WTC11 (cell line): ENCODE data around the gene DMD. TPM values are rescaled to one million over a fixed set of nuclear protein-coding genes. Genes with fewer than 3 reads are reported as not detected.

Experiments used
- ATAC-seq: fragments of 200-7000 bp; cut with Tn5 transposase; 2 replicates; pipeline ENCODE4 v1.10.0; 2021; ENCODE audit warnings: mild to moderate bottlenecking, moderate library complexity
- CTCF ChIA-PET: fragments of 300-600 bp; sonication (Branson Sonifier 250); formaldehyde crosslinking; loops from one replicate; lab custom pipeline; 2021; ENCODE audit warnings: antibody characterized with exemption; lab: Charles Lee
- POLR2A ChIA-PET: fragments of 350-600 bp; sonication (Branson Sonifier 250); formaldehyde crosslinking; loops from one replicate; lab custom pipeline; 2021; ENCODE audit warnings: antibody characterized with exemption; lab: Charles Lee
- DNase-seq: peaks from one replicate; pipeline ENCODE4 v3.0.0; 2021; ENCODE audit warnings: low spot score
- H3K27ac Mint-ChIP-seq: 2 replicates; pipeline ENCODE4 v1.8.0; 2021; ENCODE audit warnings: mixed read lengths
- H3K27me3 Mint-ChIP-seq: 2 replicates; pipeline ENCODE4 v1.8.0; 2021; ENCODE audit warnings: low read depth, mild to moderate bottlenecking, moderate library complexity, mixed read lengths
- H3K36me3 Mint-ChIP-seq: 2 replicates; pipeline ENCODE4 v1.8.0; 2021; ENCODE audit warnings: mixed read lengths
- H3K4me1 Mint-ChIP-seq: 2 replicates; pipeline ENCODE4 v1.8.0; 2022; ENCODE audit warnings: mixed read lengths
- H3K4me3 Mint-ChIP-seq: 2 replicates; pipeline ENCODE4 v1.8.0; 2021; ENCODE audit warnings: mild to moderate bottlenecking, moderate library complexity, mixed read lengths
- H3K9me3 Mint-ChIP-seq: 2 replicates; pipeline ENCODE4 v1.8.0; 2021; ENCODE audit warnings: mixed read lengths
- ATF1 ChIP-seq: sonication (generic); formaldehyde crosslinking; IDR thresholded peaks from 2 replicates; pipeline ENCODE4 v1.8.1; 2023; ENCODE audit warnings: mild to moderate bottlenecking, moderate library complexity, missing genetic modification reagents
- ATF2 ChIP-seq: sonication (generic); formaldehyde crosslinking; IDR thresholded peaks from 2 replicates; pipeline ENCODE4 v1.8.1; 2022; ENCODE audit warnings: low read depth, missing genetic modification reagents, borderline replicate concordance
- CREM ChIP-seq: sonication (generic); formaldehyde crosslinking; IDR thresholded peaks from 2 replicates; pipeline ENCODE4 v1.8.1; 2022; ENCODE audit warnings: mild to moderate bottlenecking, missing genetic modification reagents, moderate library complexity
- GRHL2 ChIP-seq: fragments of 250-450 bp; sonication (Bioruptor Pico); IDR thresholded peaks from 2 replicates; pipeline ENCODE4 v1.8.0; 2022; ENCODE audit warnings: mild to moderate bottlenecking, moderate library complexity; ENCODE audit not compliant: insufficient replicate concordance, severe bottlenecking
- HMGA2 ChIP-seq: fragments of 250-450 bp; sonication (Bioruptor Pico); IDR thresholded peaks from 2 replicates; pipeline ENCODE4 v1.4.0; 2021; ENCODE audit warnings: mild to moderate bottlenecking, moderate library complexity
- IRF2 ChIP-seq: sonication (generic); formaldehyde crosslinking; IDR thresholded peaks from 2 replicates; pipeline ENCODE4 v1.8.0; 2022; ENCODE audit warnings: low read depth, missing genetic modification reagents, borderline replicate concordance
- MXD4 ChIP-seq: fragments of 250-450 bp; sonication (Bioruptor Pico); IDR thresholded peaks from 2 replicates; pipeline ENCODE4 v1.8.0; 2021; ENCODE audit warnings: mild to moderate bottlenecking, moderate library complexity, borderline replicate concordance
- NFE2L1 ChIP-seq: sonication (generic); formaldehyde crosslinking; IDR thresholded peaks from 2 replicates; pipeline ENCODE4 v1.8.1; 2023; ENCODE audit warnings: missing genetic modification reagents
- NR2C2 ChIP-seq: sonication (generic); formaldehyde crosslinking; IDR thresholded peaks from 2 replicates; pipeline ENCODE4 v1.8.0; 2022; ENCODE audit warnings: mild to moderate bottlenecking, missing genetic modification reagents
- PRRX2 ChIP-seq: fragments of 250-450 bp; sonication (Bioruptor Pico); IDR thresholded peaks from 2 replicates; pipeline ENCODE4 v1.8.0; 2021; ENCODE audit warnings: mild to moderate bottlenecking
- TP53 ChIP-seq: sonication (generic); formaldehyde crosslinking; IDR thresholded peaks from 2 replicates; pipeline ENCODE4 v1.8.1; 2023; ENCODE audit warnings: mild to moderate bottlenecking, missing genetic modification reagents
- ZNF121 ChIP-seq: sonication (generic); formaldehyde crosslinking; IDR thresholded peaks from 2 replicates; pipeline ENCODE4 v1.8.0; 2023; ENCODE audit warnings: missing genetic modification reagents
- ZNF396 ChIP-seq: fragments of 250-450 bp; sonication (Bioruptor Pico); IDR thresholded peaks from 2 replicates; pipeline ENCODE4 v1.8.0; 2021; ENCODE audit warnings: mild to moderate bottlenecking, moderate library complexity, borderline replicate concordance
- ZNF671 ChIP-seq: fragments of 250-450 bp; sonication (Bioruptor Pico); IDR thresholded peaks from 2 replicates; pipeline ENCODE4 v1.8.0; 2021; ENCODE audit warnings: mild to moderate bottlenecking
- total RNA-seq: library from RNA; stranded (reverse); gene quantifications from 3 replicates; pipeline ENCODE4 v1.2.3, GENCODE V29; 2021
- TF ChIP-seq, protein P1 (sequence below): fragments of 250-450 bp; sonication (Bioruptor Pico); IDR thresholded peaks from 2 replicates; pipeline ENCODE4 v1.9.0; 2021; ENCODE audit warnings: mild to moderate bottlenecking
- TF ChIP-seq, protein P2 (sequence below): sonication (generic); formaldehyde crosslinking; IDR thresholded peaks from 2 replicates; pipeline ENCODE4 v1.8.0; 2023; ENCODE audit warnings: missing genetic modification reagents
- TF ChIP-seq, protein P3 (sequence below): sonication (generic); formaldehyde crosslinking; IDR thresholded peaks from 2 replicates; pipeline ENCODE4 v1.8.1; 2022; ENCODE audit warnings: low read depth, mild to moderate bottlenecking, moderate library complexity, missing genetic modification reagents, borderline replicate concordance
- TF ChIP-seq, protein P4 (sequence below): sonication (generic); formaldehyde crosslinking; IDR thresholded peaks from 2 replicates; pipeline ENCODE4 v1.8.1; 2022; ENCODE audit warnings: missing genetic modification reagents, borderline replicate concordance
- TF ChIP-seq, protein P5 (sequence below): sonication (generic); formaldehyde crosslinking; IDR thresholded peaks from 2 replicates; pipeline ENCODE4 v1.8.0; 2022; ENCODE audit warnings: mild to moderate bottlenecking, missing genetic modification reagents
- TF ChIP-seq, protein P6 (sequence below): sonication (generic); formaldehyde crosslinking; IDR thresholded peaks from 2 replicates; pipeline ENCODE4 v1.8.1; 2023; ENCODE audit warnings: mild to moderate bottlenecking, missing genetic modification reagents, borderline replicate concordance

DMD gene
- total RNA-seq, 1 experiment from 2014 or later: 9.1 TPM

DNA sequence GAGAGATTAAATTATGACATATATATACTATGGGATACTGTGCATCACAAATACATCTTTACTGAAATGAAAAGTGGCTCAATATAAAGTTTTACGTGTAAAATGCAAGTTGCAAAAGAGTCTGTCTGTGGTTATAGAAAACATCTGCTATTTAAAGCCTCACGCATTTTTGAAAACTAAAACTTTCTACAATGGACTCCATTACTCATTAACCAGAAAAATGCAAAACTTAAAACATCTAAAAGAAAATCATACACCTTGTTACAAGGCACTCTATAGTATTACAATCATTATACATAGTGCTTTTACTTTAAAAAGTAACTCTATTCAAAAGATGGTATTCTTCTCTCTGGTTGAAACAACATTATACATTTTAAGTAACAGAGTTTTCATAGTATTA lies 755.6 kb downstream of the DMD start:
- no peak for ATAC-seq
- no peak overlapping the region for H3K4me3 Mint-ChIP-seq
- no peaks in the 10 kb centered on the region for H3K36me3 Mint-ChIP-seq
- H3K9me3 Mint-ChIP-seq: no peaks in the 10 kb centered on the region
- DNase-seq: no peak
- H3K27ac Mint-ChIP-seq: no peak overlapping the region
- ChIA-PET CTCF (no interaction called here), POLR2A (no interaction called here)
- TF ChIP-seq NFE2L1 (CRISPR knock-in tag) (no peak), MXD4 (CRISPR knock-in tag) (no peak), ZNF671 (CRISPR knock-in tag) (no peak), ZNF121 (CRISPR knock-in tag) (no peak)
- TF ChIP-seq, protein P1, sequence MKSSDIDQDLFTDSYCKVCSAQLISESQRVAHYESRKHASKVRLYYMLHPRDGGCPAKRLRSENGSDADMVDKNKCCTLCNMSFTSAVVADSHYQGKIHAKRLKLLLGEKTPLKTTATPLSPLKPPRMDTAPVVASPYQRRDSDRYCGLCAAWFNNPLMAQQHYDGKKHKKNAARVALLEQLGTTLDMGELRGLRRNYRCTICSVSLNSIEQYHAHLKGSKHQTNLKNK (CRISPR knock-in tag): no peak
- H3K27me3 Mint-ChIP-seq: no peaks in the 10 kb centered on the region
- no peaks in the 10 kb centered on the region for H3K4me1 Mint-ChIP-seq

DNA sequence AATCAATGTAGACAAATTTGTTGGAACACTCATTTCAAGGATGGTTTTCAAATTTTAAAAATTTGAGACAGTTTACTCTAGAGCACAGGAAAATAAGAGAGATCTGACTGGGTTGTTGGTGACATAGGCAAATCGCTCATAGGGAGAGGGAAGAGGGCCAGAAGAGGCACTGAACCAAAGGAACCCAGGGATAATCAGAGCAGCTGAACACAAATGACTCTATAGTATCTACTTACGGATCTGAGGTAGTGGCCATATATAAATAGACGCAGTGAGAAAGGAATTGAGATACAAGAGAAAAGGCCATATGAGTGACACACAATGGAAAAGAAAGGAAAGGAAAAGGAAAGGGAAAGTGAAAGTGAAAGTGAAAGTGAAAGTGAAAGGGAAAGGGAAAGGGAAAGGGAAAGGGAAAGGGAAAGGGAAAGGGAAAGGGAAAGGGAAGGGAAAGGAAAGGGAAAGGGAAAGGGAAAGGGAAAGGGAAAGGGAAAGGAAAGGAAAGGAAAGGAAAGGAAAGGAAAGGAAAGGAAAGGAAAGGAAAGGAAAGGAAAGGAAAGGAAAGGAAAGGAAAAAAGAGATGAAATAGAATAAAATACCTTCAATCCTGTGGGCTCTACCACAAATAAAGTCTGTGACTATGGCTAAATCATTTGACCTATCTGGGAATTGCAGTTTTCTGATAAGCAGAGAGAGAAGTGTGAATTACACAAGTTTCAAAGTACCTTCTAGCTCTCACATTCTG lies 759.2 kb downstream of the DMD start:
- ChIA-PET CTCF (no interaction called here), POLR2A (no interaction called here)
- H3K27ac Mint-ChIP-seq: no peak overlapping the region
- H3K9me3 Mint-ChIP-seq: no peaks in the 10 kb centered on the region
- TF ChIP-seq ZNF396 (CRISPR knock-in tag) (no peak), TP53 (CRISPR knock-in tag) (no peak)
- TF ChIP-seq, protein P2, sequence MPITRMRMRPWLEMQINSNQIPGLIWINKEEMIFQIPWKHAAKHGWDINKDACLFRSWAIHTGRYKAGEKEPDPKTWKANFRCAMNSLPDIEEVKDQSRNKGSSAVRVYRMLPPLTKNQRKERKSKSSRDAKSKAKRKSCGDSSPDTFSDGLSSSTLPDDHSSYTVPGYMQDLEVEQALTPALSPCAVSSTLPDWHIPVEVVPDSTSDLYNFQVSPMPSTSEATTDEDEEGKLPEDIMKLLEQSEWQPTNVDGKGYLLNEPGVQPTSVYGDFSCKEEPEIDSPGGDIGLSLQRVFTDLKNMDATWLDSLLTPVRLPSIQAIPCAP (CRISPR knock-in tag): no peak
- TF ChIP-seq, protein P3, sequence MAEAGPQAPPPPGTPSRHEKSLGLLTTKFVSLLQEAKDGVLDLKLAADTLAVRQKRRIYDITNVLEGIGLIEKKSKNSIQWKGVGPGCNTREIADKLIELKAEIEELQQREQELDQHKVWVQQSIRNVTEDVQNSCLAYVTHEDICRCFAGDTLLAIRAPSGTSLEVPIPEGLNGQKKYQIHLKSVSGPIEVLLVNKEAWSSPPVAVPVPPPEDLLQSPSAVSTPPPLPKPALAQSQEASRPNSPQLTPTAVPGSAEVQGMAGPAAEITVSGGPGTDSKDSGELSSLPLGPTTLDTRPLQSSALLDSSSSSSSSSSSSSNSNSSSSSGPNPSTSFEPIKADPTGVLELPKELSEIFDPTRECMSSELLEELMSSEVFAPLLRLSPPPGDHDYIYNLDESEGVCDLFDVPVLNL (CRISPR knock-in tag): no peak
- no peak for DNase-seq
- H3K36me3 Mint-ChIP-seq: no peaks in the 10 kb centered on the region
- no peaks in the 10 kb centered on the region for H3K4me1 Mint-ChIP-seq
- H3K4me3 Mint-ChIP-seq: no peak overlapping the region
- no peak for ATAC-seq
- H3K27me3 Mint-ChIP-seq: no peaks in the 10 kb centered on the region

DNA sequence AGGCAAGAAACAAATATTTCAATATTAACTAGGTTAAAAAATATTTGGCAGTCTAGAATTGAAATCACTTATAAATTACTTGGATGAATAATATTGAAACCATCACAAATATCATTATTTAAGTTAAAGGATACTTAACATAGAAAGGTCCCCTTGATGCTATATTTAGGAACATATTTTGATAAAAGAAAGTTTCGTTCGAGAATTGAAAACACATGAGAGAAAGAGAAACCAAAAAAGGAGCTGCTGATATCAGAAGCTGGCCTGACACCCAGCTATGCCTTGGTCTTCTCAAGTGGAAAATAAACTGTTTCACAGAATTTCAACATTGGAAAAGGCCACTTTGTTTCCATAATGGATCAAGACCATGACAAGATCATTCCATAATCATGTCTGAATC lies 762.4 kb downstream of the DMD start:
- H3K4me1 Mint-ChIP-seq: no peaks in the 10 kb centered on the region
- CTCF ChIA-PET: no interaction called here
- no peak for ATAC-seq
- no peaks in the 10 kb centered on the region for H3K36me3 Mint-ChIP-seq
- no peak for DNase-seq
- no peaks in the 10 kb centered on the region; the same call in 1 of the 2 replicates for H3K27me3 Mint-ChIP-seq
- H3K9me3 Mint-ChIP-seq: no peaks in the 10 kb centered on the region
- H3K27ac Mint-ChIP-seq: no peak overlapping the region
- H3K4me3 Mint-ChIP-seq: no peak overlapping the region
- POLR2A ChIA-PET: no interaction called here
- TF ChIP-seq PRRX2 (CRISPR knock-in tag) (no peak), HMGA2 (no peak), ATF2 (no peak), ATF1 (CRISPR knock-in tag) (no peak), IRF2 (CRISPR knock-in tag) (no peak), CREM (CRISPR knock-in tag) (no peak), GRHL2 (CRISPR knock-in tag) (no peak), ZNF396 (CRISPR knock-in tag) (no peak), NR2C2 (no peak), NFE2L1 (CRISPR knock-in tag) (no peak)
- TF ChIP-seq, protein P4, sequence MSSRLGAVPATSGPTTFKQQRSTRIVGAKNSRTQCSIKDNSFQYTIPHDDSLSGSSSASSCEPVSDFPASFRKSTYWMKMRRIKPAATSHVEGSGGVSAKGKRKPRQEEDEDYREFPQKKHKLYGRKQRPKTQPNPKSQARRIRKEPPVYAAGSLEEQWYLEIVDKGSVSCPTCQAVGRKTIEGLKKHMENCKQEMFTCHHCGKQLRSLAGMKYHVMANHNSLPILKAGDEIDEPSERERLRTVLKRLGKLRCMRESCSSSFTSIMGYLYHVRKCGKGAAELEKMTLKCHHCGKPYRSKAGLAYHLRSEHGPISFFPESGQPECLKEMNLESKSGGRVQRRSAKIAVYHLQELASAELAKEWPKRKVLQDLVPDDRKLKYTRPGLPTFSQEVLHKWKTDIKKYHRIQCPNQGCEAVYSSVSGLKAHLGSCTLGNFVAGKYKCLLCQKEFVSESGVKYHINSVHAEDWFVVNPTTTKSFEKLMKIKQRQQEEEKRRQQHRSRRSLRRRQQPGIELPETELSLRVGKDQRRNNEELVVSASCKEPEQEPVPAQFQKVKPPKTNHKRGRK (CRISPR knock-in tag): no peak
- TF ChIP-seq, protein P5, sequence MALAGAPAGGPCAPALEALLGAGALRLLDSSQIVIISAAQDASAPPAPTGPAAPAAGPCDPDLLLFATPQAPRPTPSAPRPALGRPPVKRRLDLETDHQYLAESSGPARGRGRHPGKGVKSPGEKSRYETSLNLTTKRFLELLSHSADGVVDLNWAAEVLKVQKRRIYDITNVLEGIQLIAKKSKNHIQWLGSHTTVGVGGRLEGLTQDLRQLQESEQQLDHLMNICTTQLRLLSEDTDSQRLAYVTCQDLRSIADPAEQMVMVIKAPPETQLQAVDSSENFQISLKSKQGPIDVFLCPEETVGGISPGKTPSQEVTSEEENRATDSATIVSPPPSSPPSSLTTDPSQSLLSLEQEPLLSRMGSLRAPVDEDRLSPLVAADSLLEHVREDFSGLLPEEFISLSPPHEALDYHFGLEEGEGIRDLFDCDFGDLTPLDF (CRISPR knock-in tag): no peak
- TF ChIP-seq, protein P6, sequence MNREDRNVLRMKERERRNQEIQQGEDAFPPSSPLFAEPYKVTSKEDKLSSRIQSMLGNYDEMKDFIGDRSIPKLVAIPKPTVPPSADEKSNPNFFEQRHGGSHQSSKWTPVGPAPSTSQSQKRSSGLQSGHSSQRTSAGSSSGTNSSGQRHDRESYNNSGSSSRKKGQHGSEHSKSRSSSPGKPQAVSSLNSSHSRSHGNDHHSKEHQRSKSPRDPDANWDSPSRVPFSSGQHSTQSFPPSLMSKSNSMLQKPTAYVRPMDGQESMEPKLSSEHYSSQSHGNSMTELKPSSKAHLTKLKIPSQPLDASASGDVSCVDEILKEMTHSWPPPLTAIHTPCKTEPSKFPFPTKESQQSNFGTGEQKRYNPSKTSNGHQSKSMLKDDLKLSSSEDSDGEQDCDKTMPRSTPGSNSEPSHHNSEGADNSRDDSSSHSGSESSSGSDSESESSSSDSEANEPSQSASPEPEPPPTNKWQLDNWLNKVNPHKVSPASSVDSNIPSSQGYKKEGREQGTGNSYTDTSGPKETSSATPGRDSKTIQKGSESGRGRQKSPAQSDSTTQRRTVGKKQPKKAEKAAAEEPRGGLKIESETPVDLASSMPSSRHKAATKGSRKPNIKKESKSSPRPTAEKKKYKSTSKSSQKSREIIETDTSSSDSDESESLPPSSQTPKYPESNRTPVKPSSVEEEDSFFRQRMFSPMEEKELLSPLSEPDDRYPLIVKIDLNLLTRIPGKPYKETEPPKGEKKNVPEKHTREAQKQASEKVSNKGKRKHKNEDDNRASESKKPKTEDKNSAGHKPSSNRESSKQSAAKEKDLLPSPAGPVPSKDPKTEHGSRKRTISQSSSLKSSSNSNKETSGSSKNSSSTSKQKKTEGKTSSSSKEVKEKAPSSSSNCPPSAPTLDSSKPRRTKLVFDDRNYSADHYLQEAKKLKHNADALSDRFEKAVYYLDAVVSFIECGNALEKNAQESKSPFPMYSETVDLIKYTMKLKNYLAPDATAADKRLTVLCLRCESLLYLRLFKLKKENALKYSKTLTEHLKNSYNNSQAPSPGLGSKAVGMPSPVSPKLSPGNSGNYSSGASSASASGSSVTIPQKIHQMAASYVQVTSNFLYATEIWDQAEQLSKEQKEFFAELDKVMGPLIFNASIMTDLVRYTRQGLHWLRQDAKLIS: no peak
- TF ChIP-seq, protein P1 (CRISPR knock-in tag): no peak
